GM12801 (cell line): ENCODE results near the gene ABCC3.

Experiments
- CTCF ChIP-seq: IDR thresholded peaks from one replicate; pipeline ENCODE4 v1.5.1; 2011; ENCODE audit warnings: control low read depth; ENCODE audit not compliant: insufficient read length; ENCODE audit errors: extremely low read depth

ABCC3 gene

GRCh38 chr17:50626037-50626574 is 8.6 kb upstream of the ABCC3 start:
- no peak for TF ChIP-seq CTCF

- no peak for TF ChIP-seq CTCF
Observed at GRCh38 chr17:50627036-50627781, 7.5 kb upstream of the ABCC3 start.

GRCh38 chr17:50627782-50628601 is 6.7 kb upstream of the ABCC3 start:
- no peak for TF ChIP-seq CTCF

GRCh38 chr17:50629902-50630301 is 4.8 kb upstream of the ABCC3 start:
- TF ChIP-seq CTCF, result no peak

- TF ChIP-seq CTCF, result no peak
Observed at GRCh38 chr17:50630524-50631194, 4.0 kb upstream of the ABCC3 start.

- no peak for TF ChIP-seq CTCF
Observed at GRCh38 chr17:50631195-50631907, 3.3 kb upstream of the ABCC3 start.
